ENCODE results near the gene EXOSC9.

DNA sequence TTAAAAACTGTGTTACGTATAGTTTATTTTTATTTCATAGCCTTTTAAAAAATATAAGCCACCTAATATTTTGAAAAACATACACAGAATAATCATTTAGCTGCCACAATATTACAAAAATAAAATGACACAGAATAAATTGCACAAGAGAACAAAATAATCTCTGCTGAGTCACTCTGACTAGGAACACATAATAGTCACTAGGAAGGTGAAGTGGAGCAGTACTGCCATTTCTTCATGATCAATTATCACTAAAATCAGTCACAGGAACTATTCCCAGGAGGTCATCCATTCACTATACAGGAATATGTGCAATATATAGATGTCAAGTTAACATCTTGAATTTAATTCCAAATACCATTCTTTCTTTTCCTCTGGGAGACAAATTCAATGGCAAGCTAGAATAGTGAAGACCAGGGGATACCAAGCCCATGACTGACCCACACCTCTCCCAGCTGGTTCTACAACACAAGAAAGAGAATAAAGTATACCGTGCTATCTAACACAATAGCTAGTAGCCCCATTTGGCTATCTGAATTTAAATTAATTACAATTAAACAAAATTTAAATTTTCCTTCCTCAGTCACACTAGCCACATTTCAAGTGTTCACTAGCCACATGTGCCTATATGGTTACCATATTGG, 42.1 kb upstream of the EXOSC9 start:
- TF ChIP-seq, protein P1, sequence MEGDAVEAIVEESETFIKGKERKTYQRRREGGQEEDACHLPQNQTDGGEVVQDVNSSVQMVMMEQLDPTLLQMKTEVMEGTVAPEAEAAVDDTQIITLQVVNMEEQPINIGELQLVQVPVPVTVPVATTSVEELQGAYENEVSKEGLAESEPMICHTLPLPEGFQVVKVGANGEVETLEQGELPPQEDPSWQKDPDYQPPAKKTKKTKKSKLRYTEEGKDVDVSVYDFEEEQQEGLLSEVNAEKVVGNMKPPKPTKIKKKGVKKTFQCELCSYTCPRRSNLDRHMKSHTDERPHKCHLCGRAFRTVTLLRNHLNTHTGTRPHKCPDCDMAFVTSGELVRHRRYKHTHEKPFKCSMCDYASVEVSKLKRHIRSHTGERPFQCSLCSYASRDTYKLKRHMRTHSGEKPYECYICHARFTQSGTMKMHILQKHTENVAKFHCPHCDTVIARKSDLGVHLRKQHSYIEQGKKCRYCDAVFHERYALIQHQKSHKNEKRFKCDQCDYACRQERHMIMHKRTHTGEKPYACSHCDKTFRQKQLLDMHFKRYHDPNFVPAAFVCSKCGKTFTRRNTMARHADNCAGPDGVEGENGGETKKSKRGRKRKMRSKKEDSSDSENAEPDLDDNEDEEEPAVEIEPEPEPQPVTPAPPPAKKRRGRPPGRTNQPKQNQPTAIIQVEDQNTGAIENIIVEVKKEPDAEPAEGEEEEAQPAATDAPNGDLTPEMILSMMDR (IDR thresholded peaks at IDR 0.05; ENCODE audit: low read depth, low read length, missing input control): no peak
- no peak for TF ChIP-seq MAX (IDR thresholded peaks at IDR 0.05)
- TF ChIP-seq REST (IDR thresholded peaks at IDR 0.05): no peak
- no peak for TF ChIP-seq YY1 (IDR thresholded peaks at IDR 0.05)
- no peak for TF ChIP-seq RAD21 (IDR thresholded peaks at IDR 0.05)
- TF ChIP-seq, protein P2, sequence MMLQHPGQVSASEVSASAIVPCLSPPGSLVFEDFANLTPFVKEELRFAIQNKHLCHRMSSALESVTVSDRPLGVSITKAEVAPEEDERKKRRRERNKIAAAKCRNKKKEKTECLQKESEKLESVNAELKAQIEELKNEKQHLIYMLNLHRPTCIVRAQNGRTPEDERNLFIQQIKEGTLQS (IDR thresholded peaks at IDR 0.05): no peak
- TF ChIP-seq FOXA1 (IDR thresholded peaks at IDR 0.05): no peak
- TF ChIP-seq EGR1 (IDR thresholded peaks at IDR 0.05; ENCODE audit: low read depth in 2 of 2): no peak
